Limb (tissue), 2 donors: Measurements from ENCODE around the gene IBTK.
"Not testable (repeated sequence)": the region's sequence is repeated elsewhere in the genome, so short reads cannot be mapped to it uniquely, and the experiment has no call there.

ENCODE experiments used
- DNase-seq, 2 donors: peaks; one replicate each; pipeline ENCODE4 v3.0.0-alpha.2; 2016; ENCODE audit errors: extremely low spot score in 2 of 2

Gene IBTK

DNA sequence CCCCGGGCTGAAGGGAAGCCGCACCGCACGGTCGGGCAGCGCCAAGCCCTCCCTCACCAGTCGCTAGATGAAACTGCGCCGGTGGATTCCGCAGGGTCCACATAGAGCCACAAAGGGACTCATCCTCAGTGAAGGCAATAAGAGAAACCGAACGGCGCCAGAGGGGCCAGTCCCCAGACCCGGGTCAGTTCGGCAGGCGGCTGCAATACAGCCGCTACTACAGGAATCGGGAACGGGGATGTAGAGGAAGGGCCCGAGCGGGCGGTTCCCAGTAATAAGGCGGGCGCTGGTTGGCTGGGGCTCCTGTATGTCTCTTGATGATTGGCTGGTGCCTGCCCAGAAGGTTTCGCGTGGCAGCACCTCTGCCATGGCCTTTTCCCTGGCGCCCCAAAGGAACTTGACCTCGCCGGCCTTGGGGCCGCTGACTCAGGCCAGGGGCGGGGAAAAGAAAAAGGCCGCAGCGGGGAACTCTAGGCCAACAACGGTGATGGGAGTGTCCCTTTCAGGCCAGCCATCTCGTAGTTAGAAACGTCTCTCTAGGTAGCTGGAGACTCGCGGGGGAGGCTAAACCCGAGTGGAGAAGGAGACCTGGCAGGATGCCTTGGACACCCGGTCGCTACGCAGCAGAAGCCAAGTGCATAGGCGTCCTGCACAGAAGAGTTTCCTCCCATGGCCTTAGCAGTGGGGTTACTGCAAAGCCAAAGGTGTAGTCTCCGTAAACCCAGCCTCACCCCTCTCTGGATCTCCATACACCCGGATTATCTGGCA, at the start of gene IBTK:
IBTK (minus strand) TSS at position 240 of the 768 bp plus-strand sequence. CDS start 7,258 bp downstream, outside the sequence.
- peak; percentile 91 to 98 for DNase-seq

DNA sequence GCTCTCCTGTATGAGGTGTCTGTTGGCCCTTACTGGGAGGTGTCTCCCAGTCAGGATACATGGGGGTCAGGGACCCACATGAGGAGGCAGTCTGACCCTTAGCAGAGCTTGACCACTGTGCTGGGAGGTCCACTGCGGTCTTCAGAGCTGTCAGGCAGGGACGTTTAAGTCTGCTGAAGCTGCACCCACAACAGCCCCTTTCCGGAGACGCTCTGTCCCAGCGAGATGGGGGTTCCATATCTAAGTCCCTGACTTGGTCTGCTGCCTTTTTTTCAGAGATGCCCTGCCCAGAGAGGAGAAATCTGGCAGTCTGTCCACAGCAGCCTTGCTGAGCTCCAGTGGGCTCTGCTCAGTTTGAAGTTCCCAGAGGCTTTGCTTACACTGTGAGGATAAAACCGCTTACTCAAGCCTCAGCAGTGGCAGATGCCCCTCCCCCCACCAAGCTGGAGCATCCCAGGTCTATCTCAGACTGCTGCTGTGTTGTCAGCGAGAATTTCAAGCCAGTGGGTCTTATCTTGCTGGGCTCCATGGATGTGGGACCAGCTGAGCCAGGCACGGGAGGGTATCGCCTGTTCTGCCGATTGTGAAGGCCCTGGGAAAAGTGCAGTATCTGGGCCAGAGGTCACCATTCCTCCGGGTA, 36.3 kb upstream of the IBTK start:
- DNase-seq, result no peak

DNA sequence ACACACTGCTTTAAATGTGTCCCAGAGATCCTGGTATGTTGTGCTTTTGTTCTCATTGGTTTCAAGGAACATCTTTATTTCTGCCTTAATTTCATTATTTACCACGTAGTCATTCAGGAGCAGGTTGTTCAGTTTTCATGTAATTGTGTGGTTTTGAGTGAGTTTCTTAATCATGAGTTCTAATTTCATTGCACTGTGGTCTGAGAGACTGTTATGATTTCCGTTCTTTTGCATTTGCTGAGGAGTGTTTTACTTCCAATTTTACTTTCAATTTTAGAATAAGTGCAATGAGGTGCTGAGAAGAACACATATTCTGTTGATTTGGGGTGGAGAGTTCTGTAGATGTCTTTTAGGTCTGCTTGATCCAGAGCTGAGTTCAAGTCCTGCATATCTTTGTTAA, 34.0 kb upstream of the IBTK start:
- not testable (repeated sequence) for DNase-seq

DNA sequence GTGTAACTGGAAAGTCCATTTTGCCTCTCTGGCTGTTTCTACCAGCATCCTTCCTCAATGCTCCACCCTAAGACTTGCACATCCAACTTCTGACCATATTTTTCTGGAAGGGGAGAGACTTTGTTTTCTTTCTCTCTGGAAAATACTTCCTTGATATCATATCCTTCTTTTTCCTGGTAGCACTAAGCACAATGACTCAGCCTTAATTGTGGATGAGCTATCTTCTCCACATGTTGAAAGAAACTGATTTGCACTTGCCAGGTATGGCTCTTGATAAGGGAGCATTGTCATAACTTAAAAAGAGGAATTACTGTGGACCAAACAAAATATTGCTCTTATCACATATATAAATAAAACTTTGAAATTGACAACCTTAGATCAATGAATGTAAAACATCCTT, 30.1 kb upstream of the IBTK start:
- no peak for DNase-seq

DNA sequence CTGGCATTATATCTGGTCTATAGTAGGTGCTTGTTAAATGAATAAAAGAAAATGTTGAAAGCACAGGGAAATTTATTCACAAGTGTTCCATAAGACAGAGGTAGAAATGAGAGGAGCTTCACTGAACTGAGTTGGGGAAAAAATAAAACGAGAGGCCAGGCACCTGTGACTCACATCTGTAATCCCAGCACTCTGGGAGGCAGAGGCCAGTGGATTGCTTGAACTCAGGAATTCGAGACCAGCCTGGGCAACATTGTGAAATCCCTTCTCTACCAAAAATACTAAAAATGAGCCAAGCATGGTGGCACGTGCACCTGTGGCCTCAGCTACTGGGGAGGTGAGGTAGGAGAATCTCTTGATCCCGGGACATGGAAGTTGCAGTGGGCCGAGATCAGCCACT, 28.1 kb upstream of the IBTK start:
- no peak for DNase-seq

DNA sequence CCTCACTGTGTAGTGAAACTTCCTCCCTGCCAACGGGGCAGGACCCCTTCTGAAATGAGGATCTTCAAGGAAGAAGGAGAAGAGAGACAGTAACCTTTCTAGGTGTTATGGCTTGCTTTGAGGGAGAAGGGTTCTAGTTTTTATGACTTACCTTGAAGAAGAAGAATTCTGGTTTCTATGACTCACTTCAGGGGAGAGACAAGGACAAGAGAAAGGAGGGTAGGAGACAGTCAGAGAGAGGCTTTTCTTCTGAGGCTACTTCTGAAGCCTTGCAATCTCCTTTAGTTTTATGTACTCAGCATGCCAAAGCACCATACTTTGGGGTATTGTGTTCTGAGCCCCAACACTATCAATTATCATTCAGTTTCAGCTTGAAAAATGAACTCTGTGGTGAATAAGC, 25.8 kb upstream of the IBTK start:
- no peak for DNase-seq

DNA sequence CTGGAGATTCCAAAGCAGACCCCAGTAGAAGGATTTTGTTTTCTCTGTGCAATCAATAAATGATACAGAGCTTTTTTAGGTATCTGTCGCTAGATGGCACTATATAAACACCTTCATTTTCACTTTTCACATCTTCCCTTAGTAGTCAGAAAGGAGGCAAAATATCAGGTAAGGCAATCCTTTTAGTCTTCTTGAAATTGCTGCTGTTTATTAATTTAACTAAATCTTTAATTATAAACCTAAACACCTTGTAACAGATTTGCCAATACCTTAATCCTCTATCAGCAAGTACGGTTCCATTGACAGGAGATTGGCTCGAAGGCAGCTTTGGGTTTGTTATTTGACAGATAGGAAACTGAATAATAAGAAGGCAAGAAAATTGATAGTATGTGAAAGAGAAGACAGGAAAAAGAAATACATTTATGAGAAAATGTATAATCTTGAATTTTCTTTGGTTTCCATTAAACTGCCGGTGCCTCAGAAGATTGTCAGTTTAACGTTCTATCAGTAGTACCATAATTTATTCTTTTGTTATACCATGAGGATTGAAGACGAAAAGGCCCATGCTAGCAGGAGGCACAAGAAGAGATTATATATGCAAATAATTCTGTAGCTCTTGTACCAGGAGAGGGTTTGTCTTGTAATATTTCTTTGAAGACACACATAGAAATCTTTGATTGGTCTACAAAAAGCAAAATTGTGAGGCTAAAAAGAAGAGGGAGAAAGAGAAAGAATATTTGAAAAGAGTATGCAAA, 23.5 kb upstream of the IBTK start:
- peak in 1 of 2 donors; percentile 84 for DNase-seq

DNA sequence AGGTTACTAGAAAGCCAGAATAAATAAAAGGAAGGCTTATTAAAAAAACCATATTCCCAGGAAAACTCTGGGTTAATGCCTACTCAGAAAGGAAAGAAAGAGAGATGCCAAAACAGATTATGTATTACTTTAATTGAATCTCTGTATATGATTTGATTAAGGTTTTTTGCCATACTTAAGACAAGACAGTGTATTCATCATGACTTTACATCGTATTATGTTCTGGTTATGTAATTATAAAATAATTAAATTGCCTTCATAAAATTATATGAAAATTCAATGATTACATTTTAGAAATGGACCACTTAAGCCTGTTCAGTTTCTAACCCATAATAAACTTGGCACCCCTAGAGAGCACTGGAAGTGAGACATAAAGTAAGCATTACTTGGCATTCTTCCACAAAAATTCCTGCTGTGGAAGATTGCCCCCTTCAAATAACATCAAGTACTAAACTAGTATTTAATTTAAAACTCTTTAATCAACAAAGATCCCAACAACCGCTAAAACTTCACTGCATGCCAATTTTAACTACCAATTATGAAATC, 20.8 kb upstream of the IBTK start:
- DNase-seq, result no peak

GRCh38 chr6:82264824-82265223, 17.3 kb upstream of the IBTK start:
- no peak for DNase-seq

GRCh38 chr6:82264321-82264720, 16.8 kb upstream of the IBTK start:
- no peak for DNase-seq

DNA sequence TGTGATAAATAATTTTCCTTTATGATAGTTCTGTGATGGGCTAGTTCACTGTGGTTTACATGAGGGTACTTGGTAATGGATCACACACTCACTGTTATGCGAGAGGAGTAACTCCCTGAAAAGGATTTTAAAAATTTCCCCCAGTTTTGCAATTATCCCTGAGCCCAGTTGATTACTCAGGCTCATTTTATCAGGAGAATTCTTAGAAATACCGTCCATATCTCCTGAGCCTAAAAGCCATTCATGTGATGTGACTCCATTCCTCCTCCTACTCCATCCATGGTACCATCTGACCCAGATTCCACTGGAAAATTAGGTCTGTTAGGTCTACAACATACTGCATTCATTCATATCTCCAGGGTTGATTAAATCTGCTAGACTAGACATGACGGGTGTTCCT, 16.4 kb upstream of the IBTK start:
- DNase-seq, result no peak

DNA sequence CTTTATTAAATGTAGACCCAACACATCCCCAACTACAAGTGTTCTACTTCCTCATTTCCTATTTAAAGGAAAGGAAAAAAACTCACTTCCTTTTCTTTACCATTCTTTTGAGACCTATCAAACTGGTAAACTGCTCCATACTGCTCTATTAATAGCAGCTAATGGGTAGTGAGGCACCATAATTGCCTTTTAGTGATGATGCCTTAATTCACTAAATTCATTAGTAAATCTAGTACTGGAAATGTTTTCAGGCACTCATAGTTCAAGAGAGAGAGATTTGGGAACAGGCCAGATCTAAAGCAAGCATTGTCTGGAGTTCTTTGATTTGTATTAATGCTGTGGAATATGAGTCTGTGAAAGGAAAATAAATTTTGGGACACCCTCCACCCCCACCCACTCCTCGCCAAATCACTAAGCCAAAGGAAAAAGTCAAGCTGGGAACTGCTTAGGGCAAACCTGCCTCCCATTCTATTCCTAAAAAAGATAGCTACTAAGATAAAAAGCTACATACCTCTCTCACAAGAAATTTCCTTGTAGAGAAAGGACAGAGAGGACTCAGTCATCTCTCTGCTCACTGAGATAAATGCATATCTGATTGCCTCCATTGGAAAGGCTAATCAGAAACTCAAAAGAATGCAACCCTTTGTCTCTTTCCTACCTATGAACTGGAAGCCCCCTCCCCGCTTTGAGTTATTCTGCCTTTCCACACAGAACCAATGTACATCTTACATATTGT, 13.6 kb upstream of the IBTK start:
- DNase-seq, result no peak

DNA sequence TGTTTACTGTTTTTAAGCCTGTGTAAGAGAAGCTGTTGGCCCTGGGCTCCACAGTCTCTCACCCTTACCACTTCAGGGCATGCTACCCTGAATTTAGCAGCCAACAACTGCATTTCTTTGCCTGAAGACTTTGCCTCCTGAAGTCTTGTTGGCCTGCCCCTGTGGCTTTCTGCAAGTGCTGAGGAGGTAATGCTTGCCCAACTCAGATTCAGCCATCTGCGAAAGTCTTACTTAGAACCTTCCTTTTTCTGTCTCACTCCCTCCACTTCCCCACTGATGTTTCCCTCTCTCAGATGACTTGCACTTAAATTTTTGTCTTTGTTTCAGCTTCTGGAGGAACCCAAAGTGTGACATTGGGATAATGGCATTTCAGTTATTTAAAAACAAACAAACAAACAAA, 11.8 kb upstream of the IBTK start:
- DNase-seq, result no peak

- no peak for DNase-seq
Observed at GRCh38 chr6:82257088-82257774, 9.7 kb upstream of the IBTK start.

DNA sequence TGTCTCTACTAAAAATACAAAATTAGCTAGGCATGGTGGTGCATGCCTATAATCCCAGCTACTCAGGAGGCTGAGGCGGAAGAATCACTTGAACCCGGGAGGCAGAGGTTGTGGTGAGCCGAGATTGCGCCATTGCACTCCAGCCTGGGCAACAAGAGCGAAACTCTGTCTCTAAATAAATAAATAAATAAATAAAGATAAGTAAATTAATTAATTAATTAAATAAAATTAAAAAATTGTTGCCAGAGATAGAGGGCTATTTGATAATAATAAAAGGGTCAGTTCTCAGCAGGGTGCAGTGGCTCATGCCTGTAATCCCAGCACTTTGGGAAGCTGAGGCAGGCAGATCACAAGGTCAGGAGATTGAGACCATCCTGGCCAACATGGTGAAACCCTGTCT, 7.2 kb upstream of the IBTK start:
- not testable (repeated sequence) for DNase-seq

DNA sequence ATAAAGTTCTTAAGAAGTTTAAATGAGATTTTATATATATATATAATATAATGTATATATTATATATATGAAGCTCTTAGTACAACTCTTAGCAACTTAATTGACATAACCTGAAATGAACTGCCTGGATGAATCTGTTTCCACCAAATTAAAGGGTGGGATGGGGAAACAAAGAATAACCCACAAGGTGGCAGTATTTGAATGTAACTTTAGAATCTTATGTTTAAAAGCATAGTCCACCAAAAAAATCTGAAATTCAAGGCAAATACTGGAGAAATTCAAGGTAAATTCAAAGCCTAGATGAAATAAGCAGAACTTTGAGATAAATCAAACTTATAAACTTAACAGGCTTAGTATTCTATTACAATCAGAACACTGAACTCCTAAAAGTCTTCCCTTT, 4.4 kb upstream of the IBTK start:
- peak in 1 of 2 donors; percentile 59 for DNase-seq

- DNase-seq, result no peak
Observed at GRCh38 chr6:82249381-82250253, 2.1 kb upstream of the IBTK start.

- DNase-seq, result no peak
Observed at GRCh38 chr6:82248273-82248735, 760 bp upstream of the IBTK start.

DNA sequence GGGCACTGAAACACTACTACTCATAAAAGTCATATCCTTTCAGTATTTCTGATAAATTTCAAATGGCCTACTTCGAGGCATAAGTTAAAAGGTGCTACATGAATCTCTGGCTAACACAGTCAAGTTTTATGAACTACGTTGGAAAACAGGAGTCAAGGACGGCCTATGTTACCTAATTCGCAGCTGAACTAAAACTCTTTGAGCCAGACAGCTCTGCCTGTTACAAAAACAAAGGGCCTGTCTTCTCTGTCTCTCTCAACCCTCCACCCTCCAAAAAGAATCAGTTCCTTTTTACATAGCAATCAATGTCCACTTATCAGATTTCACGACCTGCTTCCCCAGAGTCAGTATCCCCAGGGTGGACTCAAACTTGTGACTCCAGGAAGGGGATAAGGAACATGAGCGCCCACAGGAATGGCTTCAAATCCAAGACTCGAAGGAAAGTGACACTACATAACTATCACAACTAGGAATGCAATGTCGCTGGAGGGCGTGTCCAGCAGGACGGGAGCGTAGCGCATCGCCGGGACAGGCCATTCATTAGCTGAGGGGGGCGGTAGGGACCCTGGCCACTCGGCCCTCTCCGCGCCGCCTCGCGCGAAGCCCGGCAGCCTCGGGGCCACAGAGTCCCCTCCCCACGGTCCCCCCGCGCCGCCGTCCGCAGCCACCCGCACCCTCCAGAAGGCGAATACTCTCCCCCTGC, 591 bp downstream of the IBTK start:
- DNase-seq, result peak in 1 of 2 donors; percentile 62
